Thyroid gland (tissue), 4 donors: ENCODE data around the gene PDE10A.

Experiments used
- CTCF ChIP-seq, 6 experiments: fragments of 200-600 bp in 3 of 6; fragments of 450-650 bp in 3 of 6; sonication (generic) in 3 of 6; IDR thresholded peaks; one replicate each; pipeline ENCODE4 v1.5.1; 2016 to 2019; ENCODE audit warnings: antibody characterized with exemption in 6 of 6, mild to moderate bottlenecking in 2 of 6, inconsistent platforms in 1 of 6, moderate library complexity in 1 of 6
- POLR2A ChIP-seq, 2 donors: fragments of 450-650 bp; IDR thresholded peaks; one replicate each; pipeline ENCODE4 v1.6.1; 2017; ENCODE audit warnings: antibody characterized with exemption in 2 of 2, mild to moderate bottlenecking in 2 of 2, moderate library complexity in 1 of 2

GRCh38 chr6:165634101-165634880, 28.8 kb downstream of the PDE10A start:
- TF ChIP-seq CTCF (IDR thresholded peaks at IDR 0.05) (no peak), POLR2A (IDR thresholded peaks at IDR 0.05) (no peak)
